Medulla oblongata (tissue), 1 donor: Measurements from ENCODE around the gene PRKAR1B.
"Not testable (repeated sequence)": the region's sequence is repeated elsewhere in the genome, so short reads cannot be mapped to it uniquely, and the experiment has no call there.

Experiments
- DNase-seq: peaks from one replicate; pipeline ENCODE4 v3.0.0-alpha.2; 2015; ENCODE audit errors: extremely low spot score

Gene PRKAR1B

GRCh38 chr7:621572-622285 is 105.4 kb downstream of the PRKAR1B start:
- DNase-seq = no peak

- no peak for DNase-seq
Observed at GRCh38 chr7:620885-621284, 106.2 kb downstream of the PRKAR1B start.

DNA sequence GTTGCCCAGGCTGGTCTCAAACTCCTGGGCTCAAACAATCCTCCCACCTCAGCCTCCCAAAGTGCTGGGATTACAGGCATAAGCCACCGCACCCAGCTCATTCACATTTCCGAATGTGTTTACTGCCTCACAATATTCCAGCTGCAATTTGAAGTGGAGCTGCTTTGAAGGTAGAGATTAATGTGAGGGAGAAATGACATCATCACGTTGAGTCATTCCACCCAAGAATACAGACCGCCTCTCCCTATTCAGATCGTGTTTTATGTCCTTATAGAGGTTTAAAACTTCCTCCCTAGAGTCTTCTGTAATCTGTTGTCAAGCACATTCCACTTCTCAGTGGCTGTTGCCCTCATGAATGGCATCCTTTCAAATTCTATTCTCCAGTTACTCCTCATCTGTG is 107.0 kb downstream of the PRKAR1B start:
- no peak for DNase-seq

GRCh38 chr7:619368-619840 is 107.7 kb downstream of the PRKAR1B start:
- no peak for DNase-seq

DNA sequence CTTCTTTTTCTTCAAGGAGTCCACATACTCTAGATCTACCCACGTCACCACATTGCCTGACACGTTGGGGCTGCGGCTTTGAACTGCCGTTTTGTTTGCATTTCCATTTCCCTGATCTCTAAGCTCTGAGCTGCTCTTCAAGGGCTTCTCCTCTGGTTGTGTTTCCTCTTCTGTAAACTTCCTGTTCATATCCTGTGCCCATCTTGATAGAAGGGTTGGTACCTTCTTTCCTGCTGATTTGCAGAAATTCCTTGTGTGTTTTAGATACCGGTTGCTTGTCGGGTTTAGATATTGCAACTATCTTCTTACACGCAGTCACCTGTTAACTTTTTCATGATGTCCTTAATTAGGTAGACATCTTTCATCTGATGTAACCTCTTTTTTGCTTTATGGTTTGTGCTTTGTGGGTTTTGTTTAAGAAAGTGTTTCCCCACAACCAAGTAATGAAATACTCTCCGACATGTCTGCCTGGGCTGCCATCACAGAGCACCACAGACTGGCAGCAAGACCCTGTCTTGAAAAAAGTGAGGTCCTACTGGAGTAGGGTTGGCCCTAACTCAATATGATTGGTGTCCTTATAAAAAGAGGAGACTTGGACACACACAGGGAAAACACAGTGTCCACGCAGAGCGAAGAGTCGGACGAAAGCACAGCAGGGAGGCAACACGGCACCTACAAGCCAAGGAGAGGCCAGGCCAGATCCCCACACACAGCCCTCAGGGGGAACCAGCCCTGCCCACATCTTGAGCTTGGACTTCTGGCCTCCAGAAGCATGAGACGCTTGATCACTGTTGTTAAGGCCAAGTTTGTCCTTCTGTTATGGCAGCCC is 108.3 kb downstream of the PRKAR1B start:
- DNase-seq = peak; percentile 30

GRCh38 chr7:617614-618538 is 109.2 kb downstream of the PRKAR1B start:
- DNase-seq = no peak

DNA sequence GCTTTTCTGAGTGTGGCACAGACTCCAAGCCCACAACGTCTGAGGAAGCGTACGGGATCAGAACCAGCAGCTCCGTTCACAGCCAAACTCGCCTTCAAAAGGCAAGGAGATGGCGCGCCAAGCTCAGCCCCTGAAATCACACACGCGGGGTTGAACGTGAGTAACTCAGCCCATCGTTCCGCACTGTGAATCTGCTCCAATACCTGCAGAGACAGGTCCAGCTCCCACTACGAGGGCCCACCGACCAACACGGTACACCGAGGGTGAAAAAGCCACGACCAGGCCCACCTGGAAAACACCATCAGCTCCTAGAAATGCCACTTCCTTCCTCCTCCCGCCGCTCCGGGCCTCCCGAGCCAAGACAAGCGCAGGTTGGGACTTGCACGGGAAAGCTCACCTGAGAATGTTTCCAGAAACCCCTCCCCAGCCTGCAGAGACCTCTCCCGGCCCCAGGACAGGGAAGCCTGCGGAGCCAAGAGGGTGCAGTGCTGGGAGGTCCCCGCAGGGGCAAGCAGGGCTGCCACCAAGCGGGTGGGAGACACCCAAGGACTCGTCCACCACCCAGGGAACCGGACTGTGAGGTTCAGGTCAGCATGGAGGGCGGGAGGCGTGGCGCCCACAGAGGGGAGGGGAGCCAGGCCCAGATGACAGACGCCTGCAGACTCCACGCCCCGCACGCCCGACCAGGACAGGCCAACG is 113.5 kb downstream of the PRKAR1B start:
- DNase-seq = no peak

DNA sequence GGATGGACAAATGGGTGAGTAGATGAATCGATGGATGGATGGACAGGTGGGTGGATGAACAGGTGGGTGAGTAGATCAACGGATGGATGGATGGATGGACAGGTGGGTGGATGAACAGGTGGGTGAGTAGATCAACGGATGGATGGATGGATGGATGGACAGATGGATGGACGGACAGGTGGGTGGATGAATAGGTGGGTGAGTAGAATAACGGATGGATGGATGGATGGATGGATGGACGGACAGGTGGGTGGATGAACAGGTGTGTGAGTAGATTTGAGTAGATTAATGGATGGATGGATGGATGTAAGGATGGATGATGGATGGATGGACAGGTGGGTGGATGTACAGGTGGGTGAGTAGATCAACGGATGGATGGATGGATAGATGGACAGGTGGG is 115.2 kb downstream of the PRKAR1B start:
- DNase-seq = not testable (repeated sequence)

DNA sequence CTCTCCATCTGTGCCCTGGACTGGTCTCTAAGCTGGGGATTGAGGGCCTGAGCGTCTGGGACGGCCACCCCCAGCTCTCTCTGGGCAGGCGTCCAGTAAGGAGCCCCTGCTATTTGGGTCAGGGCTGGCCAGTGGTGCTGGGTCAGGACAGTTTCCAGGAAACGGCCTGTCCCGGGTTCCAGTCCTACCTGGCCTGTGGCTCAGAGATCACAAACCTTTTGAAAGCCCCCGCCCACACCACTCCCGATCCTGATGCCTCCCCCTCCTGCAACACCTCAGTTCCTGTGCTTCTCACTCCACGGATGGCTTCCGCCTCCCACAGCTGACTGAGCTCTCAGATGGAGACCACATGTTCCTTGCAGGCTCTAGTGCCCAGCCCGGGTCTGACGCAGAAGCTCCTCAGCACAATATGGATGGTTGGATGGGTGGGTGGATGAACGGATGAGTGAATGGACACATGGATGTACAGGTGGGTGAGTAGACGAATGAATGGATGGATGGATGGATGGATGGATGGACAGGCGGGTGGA is 115.7 kb downstream of the PRKAR1B start:
- no peak for DNase-seq

- no peak for DNase-seq
Observed at GRCh38 chr7:610531-611280, 116.4 kb downstream of the PRKAR1B start.

- no peak for DNase-seq
Observed at GRCh38 chr7:610141-610530, 116.9 kb downstream of the PRKAR1B start.

DNA sequence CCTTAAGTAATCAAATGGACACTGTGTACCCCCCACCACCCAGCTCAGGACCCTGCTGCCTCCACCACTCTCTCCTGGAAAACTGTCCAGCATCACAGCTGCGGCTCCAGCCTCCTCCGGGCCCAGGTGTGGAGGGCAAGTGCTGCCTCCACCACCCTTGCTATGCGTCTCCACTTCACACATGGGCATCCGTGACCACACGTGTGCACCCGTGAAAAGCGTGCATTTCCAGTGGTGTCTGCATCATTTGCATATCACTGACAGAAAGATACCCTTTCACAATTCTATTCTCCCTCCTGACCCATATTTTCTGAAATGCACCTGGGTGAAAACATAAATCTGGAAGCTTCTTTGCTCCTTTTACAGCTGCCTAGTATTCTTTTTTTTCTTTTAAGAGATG is 117.7 kb downstream of the PRKAR1B start:
- DNase-seq = no peak

DNA sequence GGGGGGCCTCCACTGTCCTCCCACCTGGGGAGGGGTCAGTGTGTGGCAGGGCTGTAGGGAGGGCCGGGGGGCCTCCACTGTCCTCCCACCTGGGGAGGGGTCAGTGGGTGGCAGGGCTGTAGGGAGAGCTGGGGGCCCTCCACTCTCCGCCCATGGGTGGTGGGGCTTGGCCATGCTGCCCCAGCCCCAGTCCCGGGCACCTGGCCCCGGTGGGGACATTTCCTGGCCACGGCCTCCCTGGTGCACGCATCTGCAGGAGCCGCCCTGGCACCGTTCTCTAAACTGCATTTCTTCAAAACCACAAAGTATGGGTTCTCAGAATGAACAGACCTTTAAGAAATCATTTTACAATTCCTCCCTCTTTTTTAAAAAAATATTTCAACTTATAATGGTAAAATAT is 118.1 kb downstream of the PRKAR1B start:
- DNase-seq = no peak

GRCh38 chr7:608361-608760 is 118.7 kb downstream of the PRKAR1B start:
- no peak for DNase-seq

DNA sequence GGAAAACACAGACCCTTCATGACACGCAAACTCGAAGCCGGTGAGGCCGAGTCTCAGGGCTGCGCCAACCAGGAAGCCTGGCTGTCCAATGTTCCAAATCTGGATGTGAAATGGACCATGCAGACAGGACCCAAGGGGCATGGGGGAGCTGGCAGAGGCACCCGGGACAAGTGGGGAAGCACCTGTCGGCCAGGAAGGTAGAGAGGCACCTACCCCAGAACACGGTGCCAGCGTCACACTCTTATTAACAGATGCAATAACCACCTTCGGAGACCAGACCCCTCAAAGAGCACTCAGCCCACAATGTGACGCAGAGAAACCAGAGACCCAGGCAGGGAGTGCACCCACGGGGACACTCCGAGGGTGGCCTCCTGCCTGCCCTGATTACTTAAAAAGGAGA is 119.1 kb downstream of the PRKAR1B start:
- DNase-seq = no peak

- no peak for DNase-seq
Observed at GRCh38 chr7:605661-606450, 121.2 kb downstream of the PRKAR1B start.

- DNase-seq = no peak
Observed at GRCh38 chr7:604884-605531, 122.1 kb downstream of the PRKAR1B start.

- peak; percentile 76 for DNase-seq
Observed at GRCh38 chr7:604001-604883, 122.8 kb downstream of the PRKAR1B start.
